GM18502 (cell line): ENCODE measurements around the gene CDH2.

Source experiments
- ATAC-seq: cut with Tn5 transposase; IDR thresholded peaks from one replicate; pipeline ENCODE4 v1.9.1; 2021; ENCODE audit warnings: mild to moderate bottlenecking; ENCODE audit not compliant: unreplicated experiment, poor library complexity

CDH2 gene

DNA sequence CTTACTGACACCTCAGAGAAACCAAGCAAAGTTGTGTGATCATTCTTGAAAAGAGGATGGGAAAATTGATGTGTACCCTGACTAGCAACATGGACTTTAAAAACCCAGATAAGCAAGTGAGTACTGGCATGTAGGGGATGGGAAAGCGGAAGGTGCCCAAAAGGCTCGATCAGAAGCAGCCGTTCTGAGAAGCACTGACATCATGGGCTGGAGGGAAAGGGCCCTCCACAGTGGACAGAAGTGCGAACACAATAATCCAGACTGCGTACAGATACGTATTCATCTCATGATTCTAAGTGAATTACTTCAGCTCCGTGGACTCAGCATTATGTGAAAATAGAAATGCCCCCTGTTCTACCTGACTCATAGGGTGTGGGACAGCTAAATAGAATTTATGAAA lies 42.2 kb downstream of the CDH2 start:
- no peak for ATAC-seq

DNA sequence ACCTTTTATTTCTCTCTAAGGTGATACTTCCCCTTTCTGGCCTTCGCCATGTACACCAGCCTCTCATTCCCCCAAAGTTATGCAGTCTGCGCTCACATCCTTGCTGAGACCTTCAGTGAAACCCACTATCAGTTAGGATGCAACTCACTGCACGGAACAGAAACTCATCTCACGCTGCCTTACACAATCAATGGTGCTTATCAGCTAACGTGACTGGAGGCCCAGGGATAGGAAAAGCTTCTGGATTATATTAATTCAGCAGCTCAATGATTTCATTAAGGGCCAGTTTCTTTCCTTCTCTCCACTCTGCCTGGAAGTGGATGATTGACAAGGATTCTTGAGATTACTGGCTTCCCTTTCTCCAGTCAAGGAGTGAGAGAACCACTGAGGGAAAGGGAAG lies 44.8 kb downstream of the CDH2 start:
- no peak for ATAC-seq

DNA sequence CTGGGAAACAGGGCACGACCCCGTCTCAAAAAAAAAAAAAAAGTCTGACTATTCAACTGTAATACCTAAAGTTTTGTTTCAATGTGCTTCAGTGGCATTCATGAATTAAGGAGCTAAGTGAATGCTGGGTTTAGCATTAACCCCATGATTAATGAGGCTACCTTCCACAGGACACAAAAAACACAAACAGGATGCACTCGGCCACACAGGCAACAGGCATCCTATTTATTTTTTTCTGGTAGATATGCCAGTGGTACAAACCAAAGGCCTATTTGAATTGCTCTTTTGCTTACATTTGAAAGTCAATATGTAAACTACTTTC lies 48.3 kb downstream of the CDH2 start:
- no peak for ATAC-seq

DNA sequence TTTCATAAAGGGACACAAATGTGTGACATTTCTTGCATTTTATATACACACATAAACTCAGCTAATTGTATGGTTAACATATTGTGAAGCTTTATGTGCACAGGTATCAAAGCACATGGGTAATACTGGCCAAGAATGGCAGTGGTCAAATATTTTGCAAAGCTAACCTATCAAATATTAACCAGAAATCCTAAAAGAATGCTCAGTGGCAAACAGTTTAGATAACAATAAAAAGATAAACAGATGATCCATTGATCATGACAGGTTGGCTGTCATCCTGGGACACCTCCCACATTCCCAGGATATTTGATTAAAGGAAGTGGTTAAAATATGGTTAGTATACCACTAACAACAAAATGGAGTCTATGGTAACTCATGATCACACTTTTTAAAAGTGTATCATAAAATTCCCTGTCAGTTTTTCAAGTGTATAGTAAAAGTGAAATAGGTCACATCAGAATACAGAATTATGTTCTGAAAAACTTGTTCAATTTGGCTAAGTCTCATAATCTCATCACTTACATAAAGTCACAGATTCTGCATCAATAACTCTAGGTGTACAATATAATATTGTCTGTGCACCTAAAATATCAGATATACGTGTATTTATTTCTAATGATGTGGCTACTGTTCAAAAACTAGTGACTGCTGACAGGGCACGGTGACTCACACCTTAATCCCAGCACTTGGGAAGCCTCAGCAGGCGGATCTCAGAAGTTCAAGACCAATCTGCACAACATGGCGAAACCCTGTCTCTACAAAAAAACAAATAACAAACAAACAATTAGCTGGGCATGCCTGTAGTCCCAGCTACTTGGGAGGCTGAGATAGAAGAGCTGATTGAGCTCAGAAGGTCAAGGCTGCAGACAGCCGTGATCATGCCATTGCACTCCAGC lies 48.9 kb downstream of the CDH2 start:
- ATAC-seq = no peak

DNA sequence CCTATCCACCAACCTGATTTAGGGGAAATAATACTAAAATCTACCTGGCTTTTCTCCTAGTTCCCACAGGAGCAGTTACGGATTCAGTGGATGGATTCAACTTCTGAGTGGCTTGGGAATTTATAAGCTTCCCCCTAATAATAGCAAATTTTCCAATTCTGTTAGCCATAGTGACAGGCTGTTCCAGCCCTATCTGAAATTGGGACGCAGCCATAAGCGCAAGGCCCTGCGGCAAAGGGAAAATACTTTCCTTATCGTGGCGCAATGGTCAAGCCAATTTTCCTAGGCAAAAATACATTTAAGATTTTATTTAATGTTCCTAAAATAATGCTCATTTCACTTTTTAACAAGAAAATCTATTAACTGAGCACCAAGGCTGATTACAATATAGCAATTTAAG lies 49.7 kb downstream of the CDH2 start:
- no peak for ATAC-seq

DNA sequence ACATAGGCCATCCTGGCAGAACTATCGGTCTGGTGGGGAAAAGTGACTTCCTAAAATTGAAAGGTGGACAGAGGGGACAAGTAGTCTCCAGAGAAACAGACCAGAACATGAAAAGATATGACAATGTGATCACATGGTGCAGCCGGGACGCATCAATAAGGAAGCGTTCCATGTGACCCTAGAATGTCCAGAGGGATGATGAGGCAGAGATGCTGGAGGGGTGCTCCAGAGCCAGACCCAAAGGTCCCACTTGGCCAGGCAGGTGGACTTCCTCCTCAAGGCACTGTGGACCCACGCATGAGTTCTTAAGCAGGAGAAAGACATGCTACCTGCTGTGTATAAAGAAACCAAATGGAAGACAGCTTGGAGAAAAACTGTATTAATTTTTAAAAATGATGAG lies 50.2 kb downstream of the CDH2 start:
- no peak for ATAC-seq

DNA sequence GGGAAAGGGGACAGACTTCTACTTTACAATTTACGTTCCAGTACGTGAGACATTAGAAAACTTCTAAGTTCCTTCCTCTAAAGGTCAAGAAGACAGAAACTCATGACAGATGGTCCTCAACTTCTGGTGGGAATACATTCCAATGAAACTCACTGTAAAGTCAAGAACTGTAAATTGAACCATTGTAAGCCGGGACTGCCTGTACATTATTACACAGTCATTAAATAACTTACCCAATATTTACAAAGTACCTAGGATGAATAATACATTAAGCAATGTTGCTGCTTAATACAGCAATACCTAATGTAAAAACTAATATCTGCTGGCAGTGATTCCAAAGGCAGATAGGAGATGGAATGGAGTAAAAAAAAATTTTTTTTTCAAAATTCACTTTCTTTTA lies 51.9 kb downstream of the CDH2 start:
- ATAC-seq = no peak

DNA sequence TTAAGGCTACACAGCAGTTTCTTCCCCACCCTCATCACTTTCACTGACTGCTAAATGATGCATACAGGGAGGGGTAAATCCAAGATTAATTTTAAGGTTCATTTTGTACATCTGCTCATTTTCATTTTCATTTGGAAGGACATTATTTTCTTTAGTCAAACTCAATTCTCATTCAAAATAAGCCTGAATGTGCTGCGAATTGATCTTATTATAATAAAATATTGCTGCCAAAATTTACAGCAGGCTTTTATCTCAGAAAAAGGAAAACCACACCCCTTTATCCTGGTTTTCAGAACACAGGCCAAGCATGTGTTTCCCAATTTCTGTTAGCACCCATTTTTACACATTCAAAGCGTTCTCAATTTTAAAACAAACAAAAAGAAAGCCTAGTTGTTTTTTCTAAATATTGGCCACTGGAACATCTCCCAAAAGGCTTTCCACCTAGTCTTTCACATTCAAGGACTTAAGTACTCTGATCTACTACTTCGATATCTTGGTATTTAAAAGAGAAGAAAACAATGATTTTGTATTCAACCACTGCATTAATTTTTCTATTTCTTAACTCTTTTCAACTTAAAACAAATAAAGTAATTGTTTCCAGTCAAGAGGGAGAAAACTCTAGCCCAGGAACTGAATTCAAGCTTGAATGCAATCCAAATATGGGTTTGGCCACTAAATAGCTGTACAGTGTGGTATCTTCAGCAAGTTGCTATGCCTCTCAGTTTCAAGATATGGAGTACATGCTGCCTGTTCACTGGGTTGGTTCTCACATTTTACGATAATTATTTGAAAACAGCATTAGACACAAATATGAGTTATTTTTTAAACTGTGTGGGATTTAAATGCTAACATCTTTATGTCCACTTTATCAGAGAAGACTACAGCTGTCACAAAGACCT lies 52.5 kb downstream of the CDH2 start:
- ATAC-seq = no peak

DNA sequence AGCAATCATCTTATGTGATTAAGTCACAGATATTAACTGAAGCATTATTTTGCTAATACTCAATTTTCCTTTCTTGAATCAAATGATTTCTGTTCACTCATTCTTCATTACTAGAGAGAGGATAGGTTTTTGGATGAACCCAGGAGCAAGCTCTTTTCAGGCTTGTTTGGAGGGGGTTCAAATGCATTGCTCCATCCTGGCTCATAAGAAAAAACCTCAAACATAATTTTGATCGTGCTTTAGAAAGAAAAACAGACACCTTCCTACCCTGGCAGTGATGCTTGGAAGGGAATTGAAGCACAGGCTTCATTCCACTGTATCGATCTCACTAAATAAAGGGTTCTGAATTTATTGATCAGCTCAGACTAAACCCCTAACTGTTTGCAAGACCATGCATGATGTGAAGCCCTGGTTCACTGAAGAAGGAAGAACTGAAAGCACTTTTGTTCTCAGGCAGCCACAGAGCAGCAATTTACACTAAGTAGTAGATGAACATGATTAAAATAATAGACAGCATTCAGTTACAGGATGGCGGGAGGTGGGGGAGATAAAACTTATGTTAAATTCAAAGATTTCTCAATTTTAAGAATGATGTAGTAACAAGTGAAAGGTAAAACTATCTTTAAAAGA lies 53.4 kb downstream of the CDH2 start:
- no peak for ATAC-seq

DNA sequence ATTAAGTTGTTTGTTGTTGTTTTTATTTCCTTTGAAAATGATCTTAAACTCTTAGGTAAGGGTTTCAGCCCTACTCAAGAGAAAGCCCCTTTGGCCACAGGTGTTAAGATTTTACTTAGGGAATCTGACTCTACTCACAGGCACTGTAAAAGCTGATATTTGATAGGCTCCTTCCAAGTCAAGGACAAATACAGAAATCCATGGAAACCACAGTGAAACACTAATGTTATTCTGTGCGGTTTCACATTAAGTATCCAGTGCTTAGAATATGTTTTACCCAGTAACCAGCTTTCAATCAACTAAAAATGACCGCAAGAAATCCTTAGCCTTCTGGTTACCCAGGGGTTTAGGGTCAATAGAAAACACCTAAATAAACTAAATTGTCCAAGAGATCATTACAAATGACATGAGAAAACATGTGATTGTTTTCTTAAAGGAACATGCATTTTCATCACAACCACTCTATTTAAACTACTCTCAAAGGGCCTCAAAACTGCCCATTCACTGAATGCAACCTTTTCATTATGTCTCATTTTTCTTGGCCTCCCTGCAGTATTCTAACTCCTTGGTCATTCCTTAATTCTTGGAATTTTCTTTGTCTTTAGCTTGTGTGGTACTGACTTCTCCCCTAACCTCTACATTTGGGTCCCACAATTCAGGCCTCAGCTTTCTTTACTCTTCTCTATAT lies 56.0 kb downstream of the CDH2 start:
- no peak for ATAC-seq

DNA sequence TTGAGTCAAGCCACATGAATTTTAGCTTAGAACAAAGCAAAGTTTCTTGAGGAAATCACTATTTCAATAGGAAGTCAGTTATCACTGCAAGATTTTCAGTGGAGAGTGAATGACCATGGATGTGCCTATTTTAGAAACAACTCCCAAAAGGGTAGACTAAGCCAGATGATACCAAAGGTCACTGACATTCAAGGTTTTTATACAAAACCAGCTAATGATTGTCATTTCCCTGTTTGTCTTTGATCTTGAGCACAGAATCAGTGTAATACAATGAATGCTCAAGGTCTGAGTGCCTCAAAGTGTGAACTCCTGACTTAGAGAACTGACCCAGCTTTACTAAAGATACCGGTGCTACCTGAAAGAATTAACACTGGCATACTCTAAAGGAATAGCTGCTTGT lies 60.5 kb downstream of the CDH2 start:
- no peak for ATAC-seq

DNA sequence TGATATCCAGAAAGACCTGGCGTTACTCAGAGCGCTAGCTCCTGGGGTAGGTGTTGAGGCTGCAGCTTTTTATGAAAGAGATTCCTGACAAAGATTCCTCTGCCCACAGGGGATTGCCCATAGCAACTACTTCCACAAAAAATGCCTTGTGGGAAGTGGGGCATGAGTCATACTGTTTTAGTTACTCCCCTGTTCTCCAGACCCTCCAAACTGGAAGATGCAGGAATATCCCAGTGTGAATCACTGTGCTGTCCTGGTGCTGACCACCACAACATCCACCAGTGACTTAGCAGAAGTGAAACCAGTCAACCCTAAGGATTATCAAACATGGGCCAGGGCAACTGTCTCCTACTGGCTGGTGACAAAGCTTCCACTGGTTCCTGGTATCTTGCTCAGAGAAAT lies 61.8 kb downstream of the CDH2 start:
- ATAC-seq = no peak

DNA sequence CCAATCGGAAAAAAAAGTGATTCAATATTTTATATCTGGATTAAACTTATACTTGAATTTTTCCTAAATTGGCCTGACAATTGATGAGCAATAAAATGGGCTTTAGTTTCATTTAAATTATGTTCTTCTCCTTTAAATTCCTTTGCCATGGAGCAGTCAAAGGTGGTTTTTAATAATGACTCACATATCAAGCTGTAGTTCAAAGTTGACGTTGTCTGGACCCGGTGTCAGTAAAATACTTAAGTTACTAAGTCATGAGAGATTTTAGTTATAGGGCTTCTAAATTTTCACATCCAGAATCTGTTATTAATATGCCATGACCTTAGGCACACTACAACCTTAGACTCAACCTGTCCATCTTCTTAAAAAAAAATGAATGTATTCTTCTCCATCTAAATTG lies 62.5 kb downstream of the CDH2 start:
- ATAC-seq = no peak

DNA sequence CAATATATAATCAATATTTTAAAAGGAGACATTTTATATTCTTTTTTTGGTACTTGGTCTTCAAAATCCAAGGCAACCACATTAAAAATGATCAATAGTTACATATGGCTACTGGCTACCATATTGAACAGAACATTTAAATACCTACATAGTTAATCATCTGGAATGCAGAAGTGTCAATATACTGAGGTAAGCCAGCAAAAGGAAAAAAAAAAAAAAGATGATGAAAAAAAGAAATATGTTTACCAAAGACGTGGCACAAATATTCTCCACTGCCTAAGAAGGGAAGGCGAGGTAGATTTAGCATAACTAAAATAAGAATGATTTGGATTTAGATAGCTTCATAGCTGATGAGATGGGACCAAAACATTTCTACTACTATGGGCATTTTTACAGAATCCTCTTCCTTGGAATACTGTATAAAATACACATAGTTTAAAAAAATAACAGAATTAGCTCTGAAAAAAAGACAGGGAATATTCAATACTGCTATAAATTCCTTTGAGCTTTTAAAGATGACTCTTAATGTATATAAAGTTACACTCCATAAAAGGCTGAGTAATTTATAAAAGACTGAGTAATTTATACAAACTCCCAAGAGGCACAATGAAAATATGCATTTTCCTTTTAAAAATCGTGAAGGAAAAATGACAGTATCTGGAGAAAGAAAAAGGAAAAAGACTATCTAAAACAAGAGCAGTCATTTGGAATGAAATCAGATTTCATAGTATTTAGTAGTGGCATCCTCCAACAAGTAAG lies 63.5 kb downstream of the CDH2 start:
- ATAC-seq = no peak

DNA sequence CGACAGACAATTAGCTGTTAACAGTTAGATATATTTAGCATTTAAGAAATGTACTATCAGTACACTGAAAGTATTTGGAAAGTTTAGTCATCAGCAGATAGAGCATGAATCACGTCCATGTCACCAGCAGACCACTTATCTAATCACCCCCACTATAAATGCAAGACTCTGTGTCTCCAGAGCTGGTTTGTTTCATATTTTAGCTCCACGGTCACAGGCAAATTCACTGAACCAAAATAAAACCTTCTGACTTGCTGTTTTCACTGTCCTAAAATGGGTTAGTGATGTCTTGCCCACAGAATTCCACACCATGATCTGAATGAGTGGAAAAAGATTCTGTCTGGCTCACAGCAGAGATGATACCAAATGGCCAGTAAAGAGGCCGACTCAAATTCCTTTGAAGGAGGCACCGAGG lies 64.9 kb downstream of the CDH2 start:
- ATAC-seq = no peak

DNA sequence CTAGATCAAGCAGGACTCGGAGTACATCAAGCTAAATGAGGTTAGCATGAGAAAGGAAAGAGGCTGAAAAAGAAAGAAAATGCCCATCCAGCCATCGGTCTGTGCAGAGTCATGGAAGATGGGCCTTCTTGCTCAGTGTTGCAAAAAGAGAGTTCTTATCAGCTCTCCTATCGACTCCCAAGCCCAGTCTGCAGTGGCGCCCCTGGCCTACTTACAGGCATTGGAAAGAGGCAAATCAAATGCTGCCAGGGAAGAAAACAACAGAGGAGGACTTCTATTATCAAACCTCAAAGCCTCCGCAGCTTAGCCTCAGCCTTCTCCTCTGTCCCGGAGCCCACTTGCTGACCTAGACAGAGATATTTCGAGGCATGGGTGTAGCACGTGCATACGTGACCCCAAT lies 66.0 kb downstream of the CDH2 start:
- no peak for ATAC-seq

DNA sequence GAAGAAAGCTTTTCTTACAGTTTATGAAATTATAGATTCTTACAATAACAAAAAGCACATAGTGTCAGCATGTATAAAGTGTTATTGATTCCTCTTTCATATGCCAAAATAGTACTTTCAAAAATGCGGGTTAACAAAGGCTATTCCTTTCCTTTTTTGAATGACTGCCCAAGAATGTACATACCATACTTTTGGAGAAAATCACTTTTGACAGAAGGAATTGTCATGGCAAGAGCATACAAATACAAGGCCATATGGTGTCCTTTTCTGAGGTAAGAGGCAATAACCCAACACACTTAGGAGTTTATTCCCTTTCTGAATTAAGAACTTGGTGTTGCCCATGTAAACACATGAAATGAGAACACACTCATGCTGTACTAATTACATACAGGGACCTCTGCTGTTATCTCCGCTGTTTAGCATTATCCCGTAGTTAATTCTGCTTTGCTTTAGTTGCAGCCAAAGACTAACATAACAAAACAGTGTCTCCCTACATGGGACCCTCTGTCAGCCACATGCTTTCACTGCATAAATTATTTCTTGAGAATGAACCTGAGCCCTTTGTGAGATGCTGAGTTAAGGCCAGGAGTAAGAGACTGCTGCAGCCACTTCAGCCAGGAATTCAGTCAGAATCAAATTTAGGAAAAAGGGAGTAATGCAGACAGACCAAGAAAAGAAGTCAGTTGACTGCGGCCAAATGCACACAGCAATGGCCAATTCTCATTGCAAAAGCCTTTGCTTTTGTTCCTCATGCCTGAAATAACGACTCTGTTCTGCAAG lies 67.0 kb downstream of the CDH2 start:
- ATAC-seq = no peak

DNA sequence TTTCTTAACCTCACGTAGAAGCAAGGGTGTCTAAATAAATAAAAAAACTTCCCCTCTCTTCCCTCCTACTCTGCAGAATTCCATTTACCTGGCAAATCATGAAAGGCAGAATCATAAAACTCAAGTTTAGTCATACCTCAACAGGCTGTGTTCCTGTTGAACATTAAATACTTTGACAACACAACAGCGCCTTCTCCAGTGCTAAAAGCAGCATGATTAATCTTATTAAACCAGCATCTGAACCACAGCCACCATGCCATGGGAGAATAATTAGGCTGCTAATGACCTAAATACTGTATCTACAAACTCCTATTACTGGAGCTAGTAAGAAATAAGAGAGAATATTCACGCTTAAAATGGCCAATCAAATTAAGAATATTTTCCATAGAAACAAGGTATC lies 68.1 kb downstream of the CDH2 start:
- no peak for ATAC-seq

DNA sequence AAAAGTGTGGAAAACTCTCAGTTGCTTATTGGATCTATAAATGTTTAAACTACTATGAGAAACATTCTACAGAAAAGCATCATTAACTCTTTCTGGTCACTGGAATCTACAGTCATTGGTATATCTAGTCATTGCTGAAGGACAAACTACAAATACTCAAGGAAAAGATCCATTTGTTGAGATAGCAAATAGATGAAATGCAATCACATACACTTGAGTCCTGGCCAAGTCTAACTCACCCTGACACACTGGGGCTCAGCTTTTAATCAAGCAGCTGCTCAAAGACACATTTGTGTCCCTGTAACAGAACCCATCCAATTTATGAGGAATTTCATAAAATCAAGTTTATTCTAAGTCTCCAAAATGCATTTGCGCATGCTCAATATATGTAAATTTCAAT lies 68.7 kb downstream of the CDH2 start:
- no peak for ATAC-seq
